ENCODE results near the gene MUC13.

Gene MUC13

GRCh38 chr3:124873226-124873625, 61.3 kb downstream of the MUC13 start:
- no peak for DNase-seq (ENCODE audit: low read depth)

- DNase-seq (ENCODE audit: low read depth), result no peak
These were observed 67.0 kb downstream of the MUC13 start for GRCh38 chr3:124867511-124867910.

GRCh38 chr3:124862006-124862405, 72.5 kb downstream of the MUC13 start:
- DNase-seq (ENCODE audit: low read depth), result no peak

- DNase-seq (ENCODE audit: low read depth), result no peak
These were observed 73.5 kb downstream of the MUC13 start for GRCh38 chr3:124861041-124861440.

GRCh38 chr3:124860599-124860998, 74.0 kb downstream of the MUC13 start:
- no peak for DNase-seq (ENCODE audit: low read depth)

DNA sequence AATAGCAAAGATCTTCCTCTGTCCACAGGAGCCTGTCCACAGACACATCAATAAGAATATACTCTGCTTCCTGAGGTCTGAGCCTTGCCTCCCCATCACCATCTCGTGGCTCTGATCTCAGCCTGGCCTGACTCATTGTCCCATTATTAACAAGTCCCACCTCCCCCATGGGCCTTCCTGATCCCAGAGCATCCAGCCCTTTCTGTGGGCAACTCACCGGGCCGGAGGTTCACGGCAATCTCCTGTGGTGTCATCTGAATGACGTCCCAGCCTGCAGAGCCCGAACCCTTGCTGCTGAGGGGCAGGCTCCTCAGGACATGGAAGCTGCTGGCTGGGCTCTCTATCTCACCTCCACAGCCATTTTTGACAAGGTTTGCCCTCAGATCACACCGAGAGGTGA, 75.5 kb downstream of the MUC13 start:
- DNase-seq (ENCODE audit: low read depth), result no peak

- DNase-seq (ENCODE audit: low read depth), result no peak
These were observed 76.3 kb downstream of the MUC13 start for GRCh38 chr3:124858275-124858674.

- no peak for DNase-seq (ENCODE audit: low read depth)
These were observed 77.9 kb downstream of the MUC13 start for GRCh38 chr3:124856677-124857076.

All from activated T-helper 9 cell treated with anti-CD3 and anti-CD28 coated beads, Interleukin-2, amount 50 U/mL, for 16 hours (primary cell).